ENCODE results near the gene GALNT9. TPM values are rescaled to one million over a fixed set of nuclear protein-coding genes. Genes with fewer than 3 reads are reported as not detected.

Gene GALNT9
- total and polyA plus RNA-seq, 2 donors (not counting 1 experiment from before 2014, with no cell fraction given) = 0.10 to 2.8 TPM

DNA sequence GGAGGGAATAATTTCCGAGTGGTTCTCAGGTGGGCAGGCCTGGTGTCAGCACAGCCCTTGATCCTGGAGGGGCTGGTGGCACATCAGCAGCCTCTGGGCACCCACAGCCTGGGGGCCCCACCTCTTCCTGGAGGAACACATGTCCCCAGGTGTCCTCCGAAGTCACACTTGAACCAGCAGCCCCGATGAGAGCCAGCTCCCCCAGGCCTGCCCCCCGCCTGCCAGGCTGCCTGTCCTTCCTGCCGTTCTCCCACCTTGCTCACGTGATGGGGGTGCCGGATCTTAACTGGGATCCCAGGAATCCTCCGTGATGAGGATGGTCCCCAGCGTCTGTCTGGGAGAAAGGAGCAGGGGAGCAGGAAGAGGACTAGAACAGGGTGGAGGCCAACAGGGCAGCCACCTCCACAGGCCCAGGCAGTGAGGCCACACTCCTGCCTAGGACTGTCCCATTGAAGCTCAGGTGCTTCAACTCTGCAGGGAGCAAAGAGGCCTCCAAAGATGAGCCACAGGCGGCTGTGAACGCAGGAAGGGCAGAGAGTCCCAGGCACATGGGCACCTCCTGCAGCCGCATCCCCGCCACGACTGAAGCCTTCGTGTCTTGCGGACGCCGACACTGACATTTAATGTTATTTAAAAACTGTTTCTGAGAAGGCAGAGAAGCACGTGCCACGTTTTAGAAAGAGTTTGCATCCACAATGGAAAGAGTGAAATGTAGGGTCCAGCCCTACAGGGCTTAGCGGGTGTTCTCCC lies 77.5 kb downstream of the GALNT9 start:
- Histone ChIP-seq H3K27me3 (ENCODE audit: control insufficient read depth, insufficient read depth, low read length) (no peaks in the 10 kb centered on the region), H3K9me3 (ENCODE audit: control insufficient read depth, insufficient read depth, low read depth, low read length) (no peaks in the 10 kb centered on the region), H3K4me3 (replicated peaks in 1 of 4; ENCODE audit: control extremely low read depth in 1 of 4, insufficient read depth in 1 of 4, low read depth in 3 of 4, low read length in 4 of 4) (no peak overlapping the region), H2AFZ (ENCODE audit: low read length) (no peak overlapping the region), H3K79me2 (ENCODE audit: control insufficient read depth, insufficient read depth, low read length) (no peaks in the 10 kb centered on the region), H3K27ac (ENCODE audit: insufficient read depth, low read length) (no peak overlapping the region), H4K20me1 (ENCODE audit: control insufficient read depth, extremely low read depth, insufficient read depth, low read length) (no peaks in the 10 kb centered on the region), H3K9ac (ENCODE audit: insufficient read depth, low read length) (no peak overlapping the region), H3K4me1 (ENCODE audit: control insufficient read depth, extremely low read depth, insufficient read depth, low read length) (no peaks in the 10 kb centered on the region), H3K4me2 (ENCODE audit: extremely low read depth, insufficient read depth, low read length) (no peak overlapping the region), H3K36me3 (ENCODE audit: control insufficient read depth, insufficient read depth, low read length) (no peaks in the 10 kb centered on the region)
- no peak for DNase-seq (ENCODE audit: low read depth in 2 of 2)
- TF ChIP-seq EZH2 (IDR thresholded peaks at IDR 0.05; ENCODE audit: low read length, missing control alignments) = no peak
- TF ChIP-seq, protein P1, sequence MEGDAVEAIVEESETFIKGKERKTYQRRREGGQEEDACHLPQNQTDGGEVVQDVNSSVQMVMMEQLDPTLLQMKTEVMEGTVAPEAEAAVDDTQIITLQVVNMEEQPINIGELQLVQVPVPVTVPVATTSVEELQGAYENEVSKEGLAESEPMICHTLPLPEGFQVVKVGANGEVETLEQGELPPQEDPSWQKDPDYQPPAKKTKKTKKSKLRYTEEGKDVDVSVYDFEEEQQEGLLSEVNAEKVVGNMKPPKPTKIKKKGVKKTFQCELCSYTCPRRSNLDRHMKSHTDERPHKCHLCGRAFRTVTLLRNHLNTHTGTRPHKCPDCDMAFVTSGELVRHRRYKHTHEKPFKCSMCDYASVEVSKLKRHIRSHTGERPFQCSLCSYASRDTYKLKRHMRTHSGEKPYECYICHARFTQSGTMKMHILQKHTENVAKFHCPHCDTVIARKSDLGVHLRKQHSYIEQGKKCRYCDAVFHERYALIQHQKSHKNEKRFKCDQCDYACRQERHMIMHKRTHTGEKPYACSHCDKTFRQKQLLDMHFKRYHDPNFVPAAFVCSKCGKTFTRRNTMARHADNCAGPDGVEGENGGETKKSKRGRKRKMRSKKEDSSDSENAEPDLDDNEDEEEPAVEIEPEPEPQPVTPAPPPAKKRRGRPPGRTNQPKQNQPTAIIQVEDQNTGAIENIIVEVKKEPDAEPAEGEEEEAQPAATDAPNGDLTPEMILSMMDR (conservative IDR thresholded peaks at IDR 0.05 in 1 of 2, IDR thresholded peaks at IDR 0.05 in 1 of 2; ENCODE audit: low read depth in 1 of 2, low read length in 2 of 2) = no peak

DNA sequence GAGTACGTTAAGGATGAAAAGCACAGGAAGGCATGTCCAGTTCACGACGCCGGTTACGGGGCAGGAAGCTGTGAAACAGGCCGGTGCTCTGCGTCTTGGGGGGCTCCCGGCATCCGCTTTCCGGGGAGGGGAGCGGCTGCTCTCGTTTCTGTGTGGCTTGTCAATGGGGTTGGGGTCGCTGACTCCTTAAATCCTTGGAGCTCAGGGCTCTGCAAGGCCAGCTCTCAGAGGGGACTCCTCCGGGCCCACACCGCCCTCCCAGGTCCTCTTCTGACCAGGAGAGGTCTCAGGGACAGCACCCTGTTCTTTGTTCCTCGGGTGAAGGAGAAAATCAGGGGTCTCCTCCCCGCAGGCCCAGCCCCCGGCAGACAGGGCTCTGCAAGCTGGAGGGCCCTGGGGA lies 78.1 kb downstream of the GALNT9 start:
- Histone ChIP-seq H3K27ac (ENCODE audit: insufficient read depth, low read length) (no peak overlapping the region), H3K36me3 (ENCODE audit: control insufficient read depth, insufficient read depth, low read length) (no peaks in the 10 kb centered on the region), H4K20me1 (ENCODE audit: control insufficient read depth, extremely low read depth, insufficient read depth, low read length) (no peaks in the 10 kb centered on the region), H3K4me3 (replicated peaks in 1 of 4; ENCODE audit: control extremely low read depth in 1 of 4, insufficient read depth in 1 of 4, low read depth in 3 of 4, low read length in 4 of 4) (no peak overlapping the region), H3K27me3 (ENCODE audit: control insufficient read depth, insufficient read depth, low read length) (no peaks in the 10 kb centered on the region), H3K79me2 (ENCODE audit: control insufficient read depth, insufficient read depth, low read length) (no peaks in the 10 kb centered on the region), H2AFZ (ENCODE audit: low read length) (no peak overlapping the region), H3K4me2 (ENCODE audit: extremely low read depth, insufficient read depth, low read length) (no peak overlapping the region), H3K9me3 (ENCODE audit: control insufficient read depth, insufficient read depth, low read depth, low read length) (no peaks in the 10 kb centered on the region), H3K4me1 (ENCODE audit: control insufficient read depth, extremely low read depth, insufficient read depth, low read length) (no peaks in the 10 kb centered on the region), H3K9ac (ENCODE audit: insufficient read depth, low read length) (no peak overlapping the region)
- DNase-seq (ENCODE audit: low read depth in 2 of 2) = no peak
- TF ChIP-seq, protein P1 (conservative IDR thresholded peaks at IDR 0.05 in 1 of 2, IDR thresholded peaks at IDR 0.05 in 1 of 2; ENCODE audit: low read depth in 1 of 2, low read length in 2 of 2) = no peak
- no peak for TF ChIP-seq EZH2 (IDR thresholded peaks at IDR 0.05; ENCODE audit: low read length, missing control alignments)

DNA sequence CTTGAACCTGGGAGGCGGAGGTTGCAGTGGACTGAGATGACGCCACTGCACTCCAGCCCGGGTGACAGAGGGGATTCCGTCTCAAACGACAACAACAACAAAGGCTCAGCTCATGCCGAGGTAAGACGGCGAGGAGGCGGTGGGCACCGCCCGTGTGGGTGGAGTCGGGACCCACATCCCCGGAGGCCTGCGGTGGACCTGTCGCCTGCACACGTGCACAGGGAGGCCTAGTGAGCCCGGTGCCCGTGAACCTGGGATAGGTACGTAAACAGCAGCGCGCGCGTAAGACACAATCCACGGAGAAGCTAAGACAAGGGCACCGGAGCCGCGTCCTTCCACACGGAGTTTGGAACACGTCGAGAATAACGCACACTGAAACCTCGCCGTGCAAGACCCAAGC lies 78.7 kb downstream of the GALNT9 start:
- no peak overlapping the region for H3K9ac ChIP-seq (ENCODE audit: insufficient read depth, low read length)
- no peak for TF ChIP-seq EZH2 (IDR thresholded peaks at IDR 0.05; ENCODE audit: low read length, missing control alignments)
- TF ChIP-seq, protein P1 (conservative IDR thresholded peaks at IDR 0.05 in 1 of 2, IDR thresholded peaks at IDR 0.05 in 1 of 2; ENCODE audit: low read depth in 1 of 2, low read length in 2 of 2) = no peak

More for the DNA sequence above, 78.7 kb downstream of the GALNT9 start:
- H4K20me1 ChIP-seq (ENCODE audit: control insufficient read depth, extremely low read depth, insufficient read depth, low read length) = no peaks in the 10 kb centered on the region
- H3K27ac ChIP-seq (ENCODE audit: insufficient read depth, low read length) = no peak overlapping the region
- no peaks in the 10 kb centered on the region for H3K9me3 ChIP-seq (ENCODE audit: control insufficient read depth, insufficient read depth, low read depth, low read length)
- DNase-seq (ENCODE audit: low read depth in 2 of 2) = no peak
- H3K79me2 ChIP-seq (ENCODE audit: control insufficient read depth, insufficient read depth, low read length) = no peaks in the 10 kb centered on the region
- H3K4me1 ChIP-seq (ENCODE audit: control insufficient read depth, extremely low read depth, insufficient read depth, low read length) = no peaks in the 10 kb centered on the region
- no peaks in the 10 kb centered on the region for H3K27me3 ChIP-seq (ENCODE audit: control insufficient read depth, insufficient read depth, low read length)
- H2AFZ ChIP-seq (ENCODE audit: low read length) = no peak overlapping the region
- no peak overlapping the region for H3K4me2 ChIP-seq (ENCODE audit: extremely low read depth, insufficient read depth, low read length)
- H3K36me3 ChIP-seq (ENCODE audit: control insufficient read depth, insufficient read depth, low read length) = no peaks in the 10 kb centered on the region
- no peak overlapping the region for H3K4me3 ChIP-seq (replicated peaks in 1 of 4; ENCODE audit: control extremely low read depth in 1 of 4, insufficient read depth in 1 of 4, low read depth in 3 of 4, low read length in 4 of 4)
